Measurements from ENCODE around the gene CSNK1G1.

The CSNK1G1 gene

GRCh38 chr15:64344651-64345294 lies 11.2 kb downstream of the CSNK1G1 start:
- no peak overlapping the region for H3K27ac ChIP-seq
- TF ChIP-seq, protein P1, sequence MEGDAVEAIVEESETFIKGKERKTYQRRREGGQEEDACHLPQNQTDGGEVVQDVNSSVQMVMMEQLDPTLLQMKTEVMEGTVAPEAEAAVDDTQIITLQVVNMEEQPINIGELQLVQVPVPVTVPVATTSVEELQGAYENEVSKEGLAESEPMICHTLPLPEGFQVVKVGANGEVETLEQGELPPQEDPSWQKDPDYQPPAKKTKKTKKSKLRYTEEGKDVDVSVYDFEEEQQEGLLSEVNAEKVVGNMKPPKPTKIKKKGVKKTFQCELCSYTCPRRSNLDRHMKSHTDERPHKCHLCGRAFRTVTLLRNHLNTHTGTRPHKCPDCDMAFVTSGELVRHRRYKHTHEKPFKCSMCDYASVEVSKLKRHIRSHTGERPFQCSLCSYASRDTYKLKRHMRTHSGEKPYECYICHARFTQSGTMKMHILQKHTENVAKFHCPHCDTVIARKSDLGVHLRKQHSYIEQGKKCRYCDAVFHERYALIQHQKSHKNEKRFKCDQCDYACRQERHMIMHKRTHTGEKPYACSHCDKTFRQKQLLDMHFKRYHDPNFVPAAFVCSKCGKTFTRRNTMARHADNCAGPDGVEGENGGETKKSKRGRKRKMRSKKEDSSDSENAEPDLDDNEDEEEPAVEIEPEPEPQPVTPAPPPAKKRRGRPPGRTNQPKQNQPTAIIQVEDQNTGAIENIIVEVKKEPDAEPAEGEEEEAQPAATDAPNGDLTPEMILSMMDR (IDR thresholded peaks at IDR 0.05; ENCODE audit: low read depth, low read length, missing control alignments): no peak
- DNase-seq: no peak
- H3K4me3 ChIP-seq (ENCODE audit: low read depth, low read length): no peak overlapping the region
- H3K27me3 ChIP-seq (replicated peaks): no peaks in the 10 kb centered on the region
- in situ Hi-C loops (cut with HindIII; ENCODE audit: low pct_ligation_motif_present, low sequenced_read_pairs): no loop called here
- H3K36me3 ChIP-seq (replicated peaks): no peaks in the 10 kb centered on the region

- TF ChIP-seq, protein P1 (IDR thresholded peaks at IDR 0.05; ENCODE audit: low read depth, low read length, missing control alignments): no peak
- DNase-seq: no peak
- no peaks in the 10 kb centered on the region for H3K36me3 ChIP-seq (replicated peaks)
- H3K27ac ChIP-seq: no peak overlapping the region
- no peaks in the 10 kb centered on the region for H3K27me3 ChIP-seq (replicated peaks)
- no peak overlapping the region for H3K4me3 ChIP-seq (ENCODE audit: low read depth, low read length)
- in situ Hi-C loops (cut with HindIII; ENCODE audit: low pct_ligation_motif_present, low sequenced_read_pairs): no loop called here
Observed at GRCh38 chr15:64343841-64344240, 12.1 kb downstream of the CSNK1G1 start.

- no peaks in the 10 kb centered on the region for H3K27me3 ChIP-seq (replicated peaks)
- no peak overlapping the region for H3K27ac ChIP-seq
- no peak for DNase-seq
- in situ Hi-C loops (cut with HindIII; ENCODE audit: low pct_ligation_motif_present, low sequenced_read_pairs): no loop called here
- no peak overlapping the region for H3K4me3 ChIP-seq (ENCODE audit: low read depth, low read length)
- TF ChIP-seq, protein P1 (IDR thresholded peaks at IDR 0.05; ENCODE audit: low read depth, low read length, missing control alignments): no peak
- no peaks in the 10 kb centered on the region for H3K36me3 ChIP-seq (replicated peaks)
Observed at GRCh38 chr15:64343222-64343621, 12.8 kb downstream of the CSNK1G1 start.

DNA sequence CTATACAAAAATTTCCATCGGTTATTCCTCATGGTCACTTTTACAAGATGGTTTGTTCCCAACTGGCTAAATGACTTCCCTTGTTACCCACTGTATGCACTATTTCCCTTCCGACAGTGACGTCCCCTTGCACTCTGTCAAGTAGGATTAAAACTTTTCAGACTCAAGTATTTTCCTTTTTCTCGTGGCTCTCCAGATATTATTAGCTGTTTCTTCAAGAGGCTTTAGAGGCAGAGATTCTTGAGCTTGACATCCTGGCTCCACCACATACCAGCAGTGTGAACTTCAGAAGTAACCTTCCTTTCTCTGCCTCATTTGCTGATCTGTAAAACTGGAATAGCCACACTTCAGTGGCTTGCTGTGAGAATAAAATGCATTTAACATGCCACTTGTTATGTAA lies 14.0 kb downstream of the CSNK1G1 start:
- Histone ChIP-seq H3K27me3 (replicated peaks) (no peaks in the 10 kb centered on the region), H3K36me3 (replicated peaks) (no peaks in the 10 kb centered on the region), H3K27ac (no peak overlapping the region), H3K4me3 (ENCODE audit: low read depth, low read length) (no peak overlapping the region)
- DNase-seq: no peak
- TF ChIP-seq, protein P1 (IDR thresholded peaks at IDR 0.05; ENCODE audit: low read depth, low read length, missing control alignments): no peak
- in situ Hi-C loops (cut with HindIII; ENCODE audit: low pct_ligation_motif_present, low sequenced_read_pairs): no loop called here

DNA sequence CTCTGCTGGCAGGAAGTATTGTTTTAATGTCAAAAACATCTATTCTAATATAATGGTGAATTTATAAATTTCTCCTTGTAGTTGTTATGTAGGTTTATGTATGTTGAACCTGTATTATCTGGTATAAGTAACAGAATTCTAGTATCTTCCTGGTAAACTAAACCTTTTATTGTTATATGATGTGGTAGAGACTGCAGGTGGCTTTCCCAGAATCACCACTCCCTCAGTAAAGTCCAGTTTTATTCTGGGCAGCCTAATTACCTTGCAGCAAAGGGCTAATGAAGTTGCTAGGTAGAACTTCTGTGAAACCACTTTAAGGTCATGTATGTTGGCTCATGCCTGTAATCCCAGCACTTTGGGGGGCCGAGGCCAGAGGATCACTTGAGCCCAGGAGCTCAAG lies 15.6 kb downstream of the CSNK1G1 start:
- no peak for DNase-seq
- Histone ChIP-seq H3K4me3 (ENCODE audit: low read depth, low read length) (no peak overlapping the region), H3K27ac (no peak overlapping the region), H3K36me3 (replicated peaks) (no peaks in the 10 kb centered on the region), H3K27me3 (replicated peaks) (no peaks in the 10 kb centered on the region)
- in situ Hi-C loops (cut with HindIII; ENCODE audit: low pct_ligation_motif_present, low sequenced_read_pairs): no loop called here
- TF ChIP-seq, protein P1 (IDR thresholded peaks at IDR 0.05; ENCODE audit: low read depth, low read length, missing control alignments): no peak

DNA sequence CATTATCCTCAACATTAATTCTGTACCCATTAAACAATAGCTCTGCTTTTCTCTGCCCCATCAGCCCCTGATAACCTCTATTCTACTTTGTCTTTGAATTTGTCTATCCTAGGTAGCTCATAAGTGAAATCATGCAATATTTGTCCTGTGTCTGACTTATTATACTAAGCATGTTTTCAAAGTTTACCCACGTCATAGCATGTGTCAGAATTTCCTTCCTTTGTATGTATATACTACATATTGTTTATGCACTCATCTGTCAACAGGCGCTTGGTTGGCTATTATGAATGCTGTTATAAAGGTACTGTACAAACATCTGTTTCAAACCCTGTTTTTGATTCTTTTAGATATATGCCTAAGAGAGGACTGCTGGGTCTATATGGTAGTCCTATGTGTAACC lies 18.2 kb downstream of the CSNK1G1 start:
- no peaks in the 10 kb centered on the region for H3K36me3 ChIP-seq (replicated peaks)
- TF ChIP-seq, protein P1 (IDR thresholded peaks at IDR 0.05; ENCODE audit: low read depth, low read length, missing control alignments): no peak
- no peak overlapping the region for H3K4me3 ChIP-seq (ENCODE audit: low read depth, low read length)
- no peak for DNase-seq
- in situ Hi-C loops (cut with HindIII; ENCODE audit: low pct_ligation_motif_present, low sequenced_read_pairs): no loop called here
- no peak overlapping the region for H3K27ac ChIP-seq
- no peaks in the 10 kb centered on the region for H3K27me3 ChIP-seq (replicated peaks)
